Subcutaneous abdominal adipose tissue (tissue), 5 donors: ENCODE data around the gene TADA3.
"Not testable (repeated sequence)": the region's sequence is repeated elsewhere in the genome, so short reads cannot be mapped to it uniquely, and the experiment has no call there.

Experiments used
- H3K27ac ChIP-seq: one replicate; pipeline ENCODE4 v1.7.0; 2013; ENCODE audit warnings: low read depth, mild to moderate bottlenecking, inconsistent platforms, low read length, moderate library complexity
- H3K27me3 ChIP-seq, 5 donors: one replicate each; pipeline ENCODE4 v1.7.0; 2013; ENCODE audit warnings: low read length in 5 of 5, inconsistent platforms in 1 of 5; ENCODE audit not compliant: control insufficient read depth in 5 of 5, insufficient read depth in 4 of 5
- H3K36me3 ChIP-seq, 5 donors: one replicate each; pipeline ENCODE4 v1.7.0; 2013; ENCODE audit warnings: low read length in 5 of 5; ENCODE audit not compliant: control insufficient read depth in 5 of 5, insufficient read depth in 5 of 5
- H3K4me1 ChIP-seq, 5 donors: one replicate each; pipeline ENCODE4 v1.7.0; 2013; ENCODE audit warnings: low read length in 5 of 5, mild to moderate bottlenecking in 3 of 5, moderate library complexity in 1 of 5; ENCODE audit not compliant: control insufficient read depth in 5 of 5, insufficient read depth in 5 of 5
- H3K4me3 ChIP-seq, 5 donors: one replicate each; pipeline ENCODE4 v1.7.0; 2013; ENCODE audit warnings: low read length in 5 of 5, low read depth in 1 of 5
- H3K9ac ChIP-seq, 5 donors: one replicate each; pipeline ENCODE4 v1.7.0; 2013; ENCODE audit warnings: low read length in 5 of 5, mild to moderate bottlenecking in 4 of 5, moderate library complexity in 3 of 5
- H3K9me3 ChIP-seq, 5 donors: one replicate each; pipeline ENCODE4 v1.7.0; 2013; ENCODE audit warnings: low read length in 5 of 5; ENCODE audit not compliant: control insufficient read depth in 5 of 5
- donor health status: healthy.
- donor health status: healthy.
- donor health status: healthy.
- donor health status: healthy.
- donor health status: healthy.

TADA3 gene

GRCh38 chr3:9779075-9779593 lies 13.1 kb downstream of the TADA3 start:
- no peak overlapping the region for H3K27ac ChIP-seq
- H3K36me3 ChIP-seq: peaks cover 7 to 37% (median 33%) of the 10 kb centered on the region in 5 donors
- no peaks in the 10 kb centered on the region for H3K27me3 ChIP-seq
- no peak overlapping the region for H3K9ac ChIP-seq
- peaks cover 2 to 52% (median 26%) of the 10 kb centered on the region in 5 donors for H3K4me1 ChIP-seq
- H3K4me3 ChIP-seq: no peak overlapping the region
- H3K9me3 ChIP-seq: no peaks in the 10 kb centered on the region

GRCh38 chr3:9778143-9779074 lies 13.9 kb downstream of the TADA3 start:
- Histone ChIP-seq H3K9me3 (no peaks in the 10 kb centered on the region), H3K9ac (no peak overlapping the region), H3K27ac (no peak overlapping the region), H3K36me3 (peaks cover 7 to 31% (median 28%) of the 10 kb centered on the region in 5 donors), H3K27me3 (no peaks in the 10 kb centered on the region), H3K4me3 (no peak overlapping the region), H3K4me1 (peaks cover 2 to 52% (median 26%) of the 10 kb centered on the region in 5 donors)

GRCh38 chr3:9777694-9778021 lies 14.6 kb downstream of the TADA3 start:
- Histone ChIP-seq H3K36me3 (peaks cover 4 to 26% (median 24%) of the 10 kb centered on the region in 5 donors), H3K4me3 (no peak overlapping the region), H3K9me3 (no peaks in the 10 kb centered on the region), H3K4me1 (peaks cover 2 to 52% (median 26%) of the 10 kb centered on the region in 5 donors), H3K27me3 (no peaks in the 10 kb centered on the region), H3K9ac (no peak overlapping the region), H3K27ac (no peak overlapping the region)

DNA sequence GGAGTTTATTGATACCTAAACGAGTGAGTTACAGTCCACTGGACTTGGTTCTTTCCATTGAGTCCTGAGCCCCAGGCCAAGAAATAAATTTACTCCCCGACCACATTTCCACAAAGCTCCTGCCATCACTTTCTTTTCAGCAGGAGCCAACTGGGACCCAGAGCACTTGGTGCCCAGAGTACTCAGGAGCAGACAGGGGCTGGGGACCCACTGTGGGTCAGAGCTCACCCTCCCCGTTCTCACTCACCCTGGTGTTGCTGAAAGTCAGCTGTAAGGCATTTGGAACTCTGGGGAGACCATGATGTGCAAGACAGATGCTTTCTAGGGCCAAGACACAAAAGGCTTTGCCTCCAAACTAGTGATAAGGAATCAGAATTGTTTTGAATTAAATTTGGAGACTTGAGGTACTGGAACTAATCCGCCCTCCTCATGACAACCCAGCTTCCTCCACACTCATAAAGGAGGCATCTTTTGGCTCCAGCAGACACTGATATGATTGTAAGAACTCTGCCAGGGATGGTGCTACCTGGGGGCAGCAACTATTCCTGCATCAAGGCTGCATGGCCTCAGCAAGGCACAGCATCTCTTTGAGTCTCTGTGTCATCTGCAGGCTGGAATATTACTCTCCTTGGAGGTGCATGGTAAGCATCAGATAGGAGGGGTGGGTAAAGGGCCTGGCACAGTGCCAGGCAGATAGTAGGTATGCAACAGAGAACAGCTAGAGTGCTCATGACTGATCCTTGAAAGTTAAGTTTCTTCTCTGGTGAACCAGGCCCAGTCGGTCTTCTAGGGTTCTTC lies 15.2 kb downstream of the TADA3 start:
- Histone ChIP-seq H3K9ac (no peak overlapping the region), H3K9me3 (no peaks in the 10 kb centered on the region), H3K27ac (no peak overlapping the region), H3K27me3 (no peaks in the 10 kb centered on the region), H3K36me3 (peaks cover under 1 to 20% (median 18%) of the 10 kb centered on the region in 5 donors), H3K4me1 (peaks cover 2 to 52% (median 27%) of the 10 kb centered on the region in 5 donors), H3K4me3 (no peak overlapping the region)

DNA sequence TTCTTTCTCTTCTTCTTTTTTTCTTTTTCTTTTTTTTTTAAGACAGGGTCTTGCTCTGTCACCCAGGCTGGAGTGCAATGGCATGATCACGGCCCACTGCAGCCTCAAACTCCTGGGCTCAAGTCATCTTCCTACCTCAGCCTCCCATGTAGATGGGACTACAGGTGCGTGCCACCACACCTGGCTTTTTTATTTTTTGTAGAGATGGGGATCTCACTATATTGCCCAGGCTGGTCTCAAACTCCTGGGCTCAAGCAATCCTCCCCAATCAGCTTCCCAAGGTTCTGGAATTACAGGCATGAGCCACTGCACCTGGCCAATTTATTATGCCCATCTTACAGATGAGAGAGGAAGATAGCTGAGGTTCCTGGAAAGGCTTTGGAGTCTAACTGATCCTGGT lies 21.3 kb downstream of the TADA3 start:
- not testable (repeated sequence) for H3K9ac ChIP-seq, H3K9me3 ChIP-seq, H3K27me3 ChIP-seq, H3K4me3 ChIP-seq, H3K36me3 ChIP-seq
- peak overlapping the region; percentile 97 for H3K27ac ChIP-seq
- peaks cover 13 to 55% (median 48%) of the 10 kb centered on the region in 5 donors for H3K4me1 ChIP-seq

DNA sequence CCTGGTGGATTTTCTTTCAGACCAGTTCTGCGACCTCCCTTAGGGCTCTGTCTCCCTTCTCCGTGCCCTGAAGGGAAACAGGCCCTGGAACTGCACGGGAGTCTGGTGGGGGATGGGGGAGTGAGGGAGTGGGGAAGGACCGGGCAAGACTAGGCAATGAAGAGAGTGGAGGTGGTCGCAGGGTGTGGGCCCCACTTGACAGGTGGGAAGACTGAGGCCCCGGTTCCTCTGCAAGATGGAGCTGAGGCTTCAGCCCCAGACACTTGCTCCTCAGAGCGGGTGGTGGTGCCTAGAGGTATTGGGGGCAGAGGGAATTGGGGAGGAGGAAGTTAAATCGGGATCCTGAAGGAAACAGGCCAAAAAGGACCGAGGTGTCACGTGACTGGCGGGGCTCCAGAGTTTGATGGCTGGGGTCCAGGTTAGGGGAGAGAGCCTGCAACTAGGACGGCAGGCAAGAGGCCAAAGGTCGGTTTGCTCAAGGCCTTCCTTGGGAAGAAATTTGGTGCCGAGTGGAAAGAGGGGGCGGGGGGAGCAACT lies 21.9 kb downstream of the TADA3 start:
- Histone ChIP-seq H3K4me3 (peak overlapping the region; percentile 69 to 84 (median 81)), H3K27me3 (no peaks in the 10 kb centered on the region), H3K4me1 (peaks cover 13 to 55% (median 49%) of the 10 kb centered on the region in 5 donors), H3K36me3 (peaks cover under 1 to 12% (median 9%) of the 10 kb centered on the region in 5 donors), H3K9me3 (no peaks in the 10 kb centered on the region), H3K27ac (peak overlapping the region; percentile 97), H3K9ac (peak overlapping the region; percentile 63 to 91 (median 87))

DNA sequence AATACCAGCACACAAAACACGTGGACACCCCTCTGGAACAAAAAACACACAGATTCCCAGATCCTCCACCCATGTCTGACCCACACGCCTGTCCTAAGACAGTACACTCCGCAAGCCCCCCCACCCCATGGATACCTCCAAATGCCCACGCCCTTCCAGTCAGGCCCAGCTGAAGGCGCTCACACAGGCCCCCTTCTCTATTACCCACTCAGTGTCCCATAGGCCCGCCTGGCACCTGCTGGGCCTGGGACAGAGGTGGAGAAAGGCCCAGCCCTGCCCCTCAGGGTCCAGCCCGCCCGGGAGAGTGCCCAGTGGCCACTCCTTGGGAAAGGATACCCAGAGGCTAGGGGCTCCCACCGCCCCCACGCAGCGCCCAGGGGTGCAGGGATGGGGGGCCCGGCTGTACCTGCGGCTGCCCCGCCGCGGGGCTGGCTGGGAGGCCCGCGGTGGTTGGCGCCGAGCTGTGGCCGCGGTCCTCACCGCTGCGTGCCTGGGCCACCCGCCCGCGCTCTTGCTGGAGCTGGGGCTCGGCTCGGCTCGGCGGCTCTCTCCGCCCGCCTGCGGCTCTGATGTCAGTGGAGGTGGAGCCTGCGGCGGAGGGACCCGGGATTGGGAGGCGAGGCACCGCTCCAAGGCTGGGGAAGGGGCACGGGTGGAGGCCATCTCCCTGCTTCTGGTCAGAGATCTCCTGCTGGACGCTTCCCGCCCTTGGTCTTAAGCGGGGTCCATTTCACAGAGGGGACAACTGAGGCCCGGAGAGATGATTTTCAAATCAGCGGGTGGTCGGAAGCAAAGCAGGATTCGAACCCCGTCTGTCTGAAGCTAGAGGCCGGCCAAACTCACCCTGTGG lies 22.6 kb downstream of the TADA3 start, which contains the start of gene CAMK1:
Gene CAMK1 (minus strand): TSS at position 522 of the 850 bp plus-strand sequence. CDS start 2,198 bp downstream, outside the sequence.
- Histone ChIP-seq H3K4me3 (peak within 1 kb of the TSS; percentile 69 to 84 (median 81)), H3K9me3 (no peaks in the 10 kb centered on the region), H3K27ac (peak within 1 kb of the TSS; percentile 97), H3K4me1 (peaks cover 13 to 55% (median 49%) of the 10 kb centered on the region in 5 donors), H3K27me3 (no peaks in the 10 kb centered on the region), H3K36me3 (peaks cover 2 to 14% (median 12%) of the 10 kb centered on the region in 5 donors), H3K9ac (peak within 1 kb of the TSS; percentile 77 to 91 (median 87))

GRCh38 chr3:9769012-9769411 lies 23.3 kb downstream of the TADA3 start:
- H3K36me3 ChIP-seq: peaks cover 2 to 17% (median 14%) of the 10 kb centered on the region in 5 donors
- H3K27me3 ChIP-seq: no peaks in the 10 kb centered on the region
- H3K9ac ChIP-seq: peak overlapping the region; percentile 77 to 91 (median 87)
- peak overlapping the region; percentile 69 to 84 (median 81) for H3K4me3 ChIP-seq
- H3K9me3 ChIP-seq: no peaks in the 10 kb centered on the region
- peaks cover 13 to 55% (median 49%) of the 10 kb centered on the region in 5 donors for H3K4me1 ChIP-seq
- peak overlapping the region; percentile 97 for H3K27ac ChIP-seq
